HepG2 (cell line): ENCODE results near the gene PDP2. TPM values are rescaled to one million over a fixed set of nuclear protein-coding genes. Genes with fewer than 3 reads are reported as not detected.

Experiments
- CBFB ChIP-seq: sonication (generic); formaldehyde crosslinking; IDR thresholded peaks from 2 replicates; pipeline ENCODE4 v1.4.0; 2020; ENCODE audit warnings: missing genetic modification reagents
- MAF1 ChIP-seq: sonication (generic); formaldehyde crosslinking; IDR thresholded peaks from 2 replicates; pipeline ENCODE4 v1.5.0; 2020; ENCODE audit warnings: missing genetic modification reagents, borderline replicate concordance
- REPIN1 ChIP-seq: sonication (generic); formaldehyde crosslinking; IDR thresholded peaks from 2 replicates; pipeline ENCODE4 v1.8.0; 2022; ENCODE audit warnings: missing genetic modification reagents, low read depth, mild to moderate bottlenecking, borderline replicate concordance
- TCF7L2 ChIP-seq: IDR thresholded peaks from 2 replicates; pipeline ENCODE4 v1.6.1; 2011; ENCODE audit warnings: mild to moderate bottlenecking, low read depth, low read length, moderate library complexity
- TGIF2 ChIP-seq: IDR thresholded peaks from 2 replicates; pipeline ENCODE4 v1.6.1; 2016; ENCODE audit warnings: control low read depth, missing compliant biosample characterization
- ZNF557 ChIP-seq: sonication (generic); formaldehyde crosslinking; IDR thresholded peaks from 2 replicates; pipeline ENCODE4 v1.4.0; 2020; ENCODE audit warnings: missing genetic modification reagents
- polyA plus RNA-seq, 8 experiments: library from polyadenylated mRNA; depleted of rRNA in 3 of 8; stranded (reverse) in 7 of 8; unstranded in 1 of 8; fragments of >200 nt; fragmentation: Illumina TruSeq in 4 of 8; extraction: Trizol in 4 of 8; gene quantifications; 2 replicates each; pipeline versions ENCODE4 v1.2.1 to v1.2.3, GENCODE V29; 2011 to 2016; ENCODE audit warnings: low read depth in 4 of 8, missing spikeins in 1 of 8, mixed read lengths in 1 of 8; ENCODE audit not compliant: insufficient read depth in 1 of 8
- total RNA-seq, 5 experiments: library from RNA; depleted of rRNA; stranded (reverse); fragments of >200 nt; fragmentation: Illumina TruSeq; extraction: Trizol; gene quantifications; 2 replicates each; pipeline ENCODE4 v1.2.3, GENCODE V29; 2016; ENCODE audit warnings: low read depth in 1 of 5
- TF ChIP-seq, protein P1 (sequence below): sonication (generic); formaldehyde crosslinking; IDR thresholded peaks from 2 replicates; pipeline ENCODE4 v1.4.0; 2020; ENCODE audit warnings: mild to moderate bottlenecking, missing genetic modification reagents
- TF ChIP-seq, protein P2 (sequence below): sonication (generic); formaldehyde crosslinking; IDR thresholded peaks from 2 replicates; pipeline ENCODE4 v1.5.0; 2020; ENCODE audit warnings: missing genetic modification reagents, mild to moderate bottlenecking, borderline replicate concordance
- TF ChIP-seq, protein P3 (sequence below): IDR thresholded peaks from 2 replicates; pipeline ENCODE4 v1.4.0; 2020; ENCODE audit warnings: mild to moderate bottlenecking, missing genetic modification reagents
- TF ChIP-seq, protein P4 (sequence below): sonication (generic); formaldehyde crosslinking; IDR thresholded peaks from 2 replicates; pipeline ENCODE4 v1.5.0; 2020; ENCODE audit warnings: mild to moderate bottlenecking, missing genetic modification reagents, moderate library complexity

Gene PDP2
- total and polyA plus RNA-seq, 2 of the 13 experiments (the other 11 are each of a cell fraction or from before 2014, with no cell fraction given), result 12.8 to 15.8 TPM

GRCh38 chr16:66894948-66895688 is 14.8 kb downstream of the PDP2 start (continued):
- TF ChIP-seq, protein P1, sequence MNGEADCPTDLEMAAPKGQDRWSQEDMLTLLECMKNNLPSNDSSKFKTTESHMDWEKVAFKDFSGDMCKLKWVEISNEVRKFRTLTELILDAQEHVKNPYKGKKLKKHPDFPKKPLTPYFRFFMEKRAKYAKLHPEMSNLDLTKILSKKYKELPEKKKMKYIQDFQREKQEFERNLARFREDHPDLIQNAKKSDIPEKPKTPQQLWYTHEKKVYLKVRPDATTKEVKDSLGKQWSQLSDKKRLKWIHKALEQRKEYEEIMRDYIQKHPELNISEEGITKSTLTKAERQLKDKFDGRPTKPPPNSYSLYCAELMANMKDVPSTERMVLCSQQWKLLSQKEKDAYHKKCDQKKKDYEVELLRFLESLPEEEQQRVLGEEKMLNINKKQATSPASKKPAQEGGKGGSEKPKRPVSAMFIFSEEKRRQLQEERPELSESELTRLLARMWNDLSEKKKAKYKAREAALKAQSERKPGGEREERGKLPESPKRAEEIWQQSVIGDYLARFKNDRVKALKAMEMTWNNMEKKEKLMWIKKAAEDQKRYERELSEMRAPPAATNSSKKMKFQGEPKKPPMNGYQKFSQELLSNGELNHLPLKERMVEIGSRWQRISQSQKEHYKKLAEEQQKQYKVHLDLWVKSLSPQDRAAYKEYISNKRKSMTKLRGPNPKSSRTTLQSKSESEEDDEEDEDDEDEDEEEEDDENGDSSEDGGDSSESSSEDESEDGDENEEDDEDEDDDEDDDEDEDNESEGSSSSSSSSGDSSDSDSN (CRISPR knock-in tag), result peak; percentile 54
- TF ChIP-seq, protein P2, sequence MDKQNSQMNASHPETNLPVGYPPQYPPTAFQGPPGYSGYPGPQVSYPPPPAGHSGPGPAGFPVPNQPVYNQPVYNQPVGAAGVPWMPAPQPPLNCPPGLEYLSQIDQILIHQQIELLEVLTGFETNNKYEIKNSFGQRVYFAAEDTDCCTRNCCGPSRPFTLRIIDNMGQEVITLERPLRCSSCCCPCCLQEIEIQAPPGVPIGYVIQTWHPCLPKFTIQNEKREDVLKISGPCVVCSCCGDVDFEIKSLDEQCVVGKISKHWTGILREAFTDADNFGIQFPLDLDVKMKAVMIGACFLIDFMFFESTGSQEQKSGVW (CRISPR knock-in tag), result no peak
- 0 out of 2 replicates have a peak, but pooled peaks have one; percentile 53 for TF ChIP-seq TGIF2 (CRISPR knock-in tag)
- no peak for TF ChIP-seq MAF1
- TF ChIP-seq, protein P3, sequence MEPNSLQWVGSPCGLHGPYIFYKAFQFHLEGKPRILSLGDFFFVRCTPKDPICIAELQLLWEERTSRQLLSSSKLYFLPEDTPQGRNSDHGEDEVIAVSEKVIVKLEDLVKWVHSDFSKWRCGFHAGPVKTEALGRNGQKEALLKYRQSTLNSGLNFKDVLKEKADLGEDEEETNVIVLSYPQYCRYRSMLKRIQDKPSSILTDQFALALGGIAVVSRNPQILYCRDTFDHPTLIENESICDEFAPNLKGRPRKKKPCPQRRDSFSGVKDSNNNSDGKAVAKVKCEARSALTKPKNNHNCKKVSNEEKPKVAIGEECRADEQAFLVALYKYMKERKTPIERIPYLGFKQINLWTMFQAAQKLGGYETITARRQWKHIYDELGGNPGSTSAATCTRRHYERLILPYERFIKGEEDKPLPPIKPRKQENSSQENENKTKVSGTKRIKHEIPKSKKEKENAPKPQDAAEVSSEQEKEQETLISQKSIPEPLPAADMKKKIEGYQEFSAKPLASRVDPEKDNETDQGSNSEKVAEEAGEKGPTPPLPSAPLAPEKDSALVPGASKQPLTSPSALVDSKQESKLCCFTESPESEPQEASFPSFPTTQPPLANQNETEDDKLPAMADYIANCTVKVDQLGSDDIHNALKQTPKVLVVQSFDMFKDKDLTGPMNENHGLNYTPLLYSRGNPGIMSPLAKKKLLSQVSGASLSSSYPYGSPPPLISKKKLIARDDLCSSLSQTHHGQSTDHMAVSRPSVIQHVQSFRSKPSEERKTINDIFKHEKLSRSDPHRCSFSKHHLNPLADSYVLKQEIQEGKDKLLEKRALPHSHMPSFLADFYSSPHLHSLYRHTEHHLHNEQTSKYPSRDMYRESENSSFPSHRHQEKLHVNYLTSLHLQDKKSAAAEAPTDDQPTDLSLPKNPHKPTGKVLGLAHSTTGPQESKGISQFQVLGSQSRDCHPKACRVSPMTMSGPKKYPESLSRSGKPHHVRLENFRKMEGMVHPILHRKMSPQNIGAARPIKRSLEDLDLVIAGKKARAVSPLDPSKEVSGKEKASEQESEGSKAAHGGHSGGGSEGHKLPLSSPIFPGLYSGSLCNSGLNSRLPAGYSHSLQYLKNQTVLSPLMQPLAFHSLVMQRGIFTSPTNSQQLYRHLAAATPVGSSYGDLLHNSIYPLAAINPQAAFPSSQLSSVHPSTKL (CRISPR knock-in tag), result peak; percentile 46; the same call in 1 of the 2 replicates
- TF ChIP-seq REPIN1, result peak; percentile 76; the same call in 1 of the 2 replicates
- TF ChIP-seq CBFB (CRISPR knock-in tag), result no peak
- no peak for TF ChIP-seq TCF7L2
- TF ChIP-seq, protein P4, sequence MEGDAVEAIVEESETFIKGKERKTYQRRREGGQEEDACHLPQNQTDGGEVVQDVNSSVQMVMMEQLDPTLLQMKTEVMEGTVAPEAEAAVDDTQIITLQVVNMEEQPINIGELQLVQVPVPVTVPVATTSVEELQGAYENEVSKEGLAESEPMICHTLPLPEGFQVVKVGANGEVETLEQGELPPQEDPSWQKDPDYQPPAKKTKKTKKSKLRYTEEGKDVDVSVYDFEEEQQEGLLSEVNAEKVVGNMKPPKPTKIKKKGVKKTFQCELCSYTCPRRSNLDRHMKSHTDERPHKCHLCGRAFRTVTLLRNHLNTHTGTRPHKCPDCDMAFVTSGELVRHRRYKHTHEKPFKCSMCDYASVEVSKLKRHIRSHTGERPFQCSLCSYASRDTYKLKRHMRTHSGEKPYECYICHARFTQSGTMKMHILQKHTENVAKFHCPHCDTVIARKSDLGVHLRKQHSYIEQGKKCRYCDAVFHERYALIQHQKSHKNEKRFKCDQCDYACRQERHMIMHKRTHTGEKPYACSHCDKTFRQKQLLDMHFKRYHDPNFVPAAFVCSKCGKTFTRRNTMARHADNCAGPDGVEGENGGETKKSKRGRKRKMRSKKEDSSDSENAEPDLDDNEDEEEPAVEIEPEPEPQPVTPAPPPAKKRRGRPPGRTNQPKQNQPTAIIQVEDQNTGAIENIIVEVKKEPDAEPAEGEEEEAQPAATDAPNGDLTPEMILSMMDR (CRISPR knock-in tag), result peak; percentile 100
- no peak for TF ChIP-seq ZNF557 (CRISPR knock-in tag)
